GM12892 (cell line): ENCODE results near the gene TMEM192.

Experiments used
- POLR2A ChIP-seq: IDR thresholded peaks from 2 replicates; pipeline ENCODE4 v1.6.1; 2011; ENCODE audit warnings: low read depth, low read length, control low read depth
- POLR2AphosphoS5 ChIP-seq: IDR thresholded peaks from 2 replicates; pipeline ENCODE4 v1.6.1; 2011; ENCODE audit warnings: low read depth, low read length, control low read depth

DNA sequence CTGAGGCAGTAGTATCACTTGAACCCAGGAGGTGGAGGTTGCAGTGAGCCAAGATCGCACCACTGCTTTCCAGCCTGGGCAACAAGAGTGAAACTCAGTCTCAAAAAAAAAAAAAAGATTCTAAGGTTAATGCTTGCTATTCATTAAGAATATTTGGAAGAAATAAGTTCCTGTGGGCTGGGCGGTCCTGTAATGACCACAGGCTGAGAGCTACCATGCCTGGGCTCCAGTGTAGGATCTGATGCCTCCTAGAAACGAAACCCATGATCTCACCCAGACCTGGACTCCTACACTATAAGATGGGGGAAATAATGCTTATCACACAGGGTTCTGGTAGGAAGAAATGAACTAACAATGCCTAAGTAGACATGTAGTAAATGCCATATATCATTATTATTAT, 17.8 kb downstream of the TMEM192 start:
- TF ChIP-seq POLR2AphosphoS5, result no peak
- TF ChIP-seq POLR2A, result no peak
